Keratinocyte (primary cell): ENCODE results near the gene KSR2.

Source experiments
- CTCF ChIP-seq, 3 experiments: IDR thresholded peaks in 1 of 3; conservative IDR thresholded peaks in 1 of 3; optimal IDR thresholded peaks in 1 of 3; 2 replicates in 2 of 3; 3 replicates in 1 of 3; pipeline versions ENCODE3 to v1.5.1; 2011; ENCODE audit warnings: low read length in 3 of 3, mild to moderate bottlenecking in 3 of 3, moderate library complexity in 2 of 3, control low read depth in 1 of 3, inconsistent platforms in 1 of 3; ENCODE audit not compliant: insufficient read depth in 2 of 3; ENCODE audit errors: extremely low read depth in 1 of 3
- EZH2 ChIP-seq: IDR thresholded peaks from one replicate; pipeline ENCODE4 v1.6.1; 2012; ENCODE audit warnings: inconsistent platforms, mild to moderate bottlenecking, low read length, moderate library complexity

DNA sequence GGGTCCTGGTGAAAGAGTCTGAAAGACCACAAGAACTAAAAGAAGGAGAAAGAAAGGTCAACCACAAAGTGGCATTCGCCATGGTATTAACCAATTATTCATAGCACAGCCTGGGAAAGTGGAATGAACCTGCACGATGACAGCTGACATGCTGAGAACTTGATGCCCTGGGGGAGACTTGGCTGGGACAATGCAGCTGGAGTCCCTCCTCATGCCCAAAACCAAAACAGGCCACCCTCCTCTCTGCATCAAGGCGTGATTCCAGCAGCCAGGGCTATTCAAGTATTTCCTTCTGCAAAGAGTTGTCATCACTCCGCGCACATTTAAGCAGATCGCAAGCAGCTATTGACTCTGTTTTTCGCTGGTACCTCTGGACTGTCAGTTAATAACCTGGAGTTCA is 440.3 kb downstream of the KSR2 start:
- TF ChIP-seq CTCF (optimal IDR thresholded peaks at IDR 0.05 in 1 of 3, IDR thresholded peaks at IDR 0.05 in 1 of 3, conservative IDR thresholded peaks at IDR 0.05 in 1 of 3; ENCODE audit: extremely low read depth in 1 of 3, insufficient read depth in 2 of 3, low read length in 3 of 3) = no peak
- no peak for TF ChIP-seq EZH2
